ENCODE measurements around the gene EXD2. TPM values are rescaled to one million over a fixed set of nuclear protein-coding genes. Genes with fewer than 3 reads are reported as not detected.
"Not testable (repeated sequence)": the region's sequence is repeated elsewhere in the genome, so short reads cannot be mapped to it uniquely, and the experiment has no call there.

Gene EXD2
- total RNA-seq, 1 donor from 2014 or later, result 20.9 TPM

DNA sequence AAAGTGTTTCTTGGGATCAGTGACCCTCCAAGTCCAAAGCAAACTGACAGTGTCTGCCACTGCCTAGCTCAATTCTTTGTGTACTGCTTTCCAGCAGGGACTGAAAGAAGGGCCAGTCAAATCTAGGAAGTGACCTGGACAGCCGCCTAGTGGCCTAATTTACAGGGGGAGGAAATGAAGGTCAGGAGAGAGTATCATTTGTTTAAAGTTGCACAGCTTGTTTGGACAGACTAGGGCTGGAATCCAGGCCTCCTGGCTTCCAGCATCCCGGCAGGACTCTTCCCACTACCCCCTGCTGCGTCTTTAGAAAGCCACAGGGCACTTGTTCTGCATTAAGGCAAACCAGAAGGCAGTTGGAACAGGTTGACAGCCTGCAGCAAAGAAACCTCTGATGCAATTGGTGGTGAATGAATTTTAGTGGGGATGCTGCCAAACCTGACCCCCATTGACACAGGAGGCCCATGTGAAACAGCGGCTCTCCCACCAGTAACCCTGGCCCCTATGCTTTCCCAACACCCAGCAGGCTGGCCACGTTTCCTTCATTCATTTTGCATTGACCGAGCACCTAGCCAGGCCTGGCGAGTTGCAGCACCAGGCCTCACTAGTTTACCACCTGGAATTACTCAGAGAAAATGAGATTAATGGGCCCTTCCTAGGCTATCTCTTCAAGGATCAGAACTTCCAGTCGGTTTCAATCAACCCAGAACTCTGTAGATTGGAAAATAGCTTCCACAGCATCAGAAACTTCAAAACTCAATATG, 96.9 kb downstream of the EXD2 start:
- Mint-ChIP-seq H3K9me3 (no peaks in the 10 kb centered on the region), H3K27me3 (ENCODE audit: low read depth) (no peaks in the 10 kb centered on the region), H3K4me3 (no peak overlapping the region), H3K36me3 (ENCODE audit: low read depth) (no peaks in the 10 kb centered on the region), H3K4me1 (peaks cover 20% of the 10 kb centered on the region), H3K27ac (ENCODE audit: unreplicated experiment) (no peak overlapping the region)
- DNase-seq (ENCODE audit: low read depth, low spot score), result peak; percentile 16
- TF ChIP-seq, protein P1, sequence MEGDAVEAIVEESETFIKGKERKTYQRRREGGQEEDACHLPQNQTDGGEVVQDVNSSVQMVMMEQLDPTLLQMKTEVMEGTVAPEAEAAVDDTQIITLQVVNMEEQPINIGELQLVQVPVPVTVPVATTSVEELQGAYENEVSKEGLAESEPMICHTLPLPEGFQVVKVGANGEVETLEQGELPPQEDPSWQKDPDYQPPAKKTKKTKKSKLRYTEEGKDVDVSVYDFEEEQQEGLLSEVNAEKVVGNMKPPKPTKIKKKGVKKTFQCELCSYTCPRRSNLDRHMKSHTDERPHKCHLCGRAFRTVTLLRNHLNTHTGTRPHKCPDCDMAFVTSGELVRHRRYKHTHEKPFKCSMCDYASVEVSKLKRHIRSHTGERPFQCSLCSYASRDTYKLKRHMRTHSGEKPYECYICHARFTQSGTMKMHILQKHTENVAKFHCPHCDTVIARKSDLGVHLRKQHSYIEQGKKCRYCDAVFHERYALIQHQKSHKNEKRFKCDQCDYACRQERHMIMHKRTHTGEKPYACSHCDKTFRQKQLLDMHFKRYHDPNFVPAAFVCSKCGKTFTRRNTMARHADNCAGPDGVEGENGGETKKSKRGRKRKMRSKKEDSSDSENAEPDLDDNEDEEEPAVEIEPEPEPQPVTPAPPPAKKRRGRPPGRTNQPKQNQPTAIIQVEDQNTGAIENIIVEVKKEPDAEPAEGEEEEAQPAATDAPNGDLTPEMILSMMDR (conservative IDR thresholded peaks at IDR 0.05), result peak; percentile 47

GRCh38 chr14:69288956-69289705, 97.8 kb downstream of the EXD2 start:
- Mint-ChIP-seq H3K27ac (ENCODE audit: unreplicated experiment) (peak overlapping the region; percentile 9), H3K36me3 (ENCODE audit: low read depth) (no peaks in the 10 kb centered on the region), H3K9me3 (no peaks in the 10 kb centered on the region), H3K4me3 (no peak overlapping the region), H3K4me1 (peaks cover 20% of the 10 kb centered on the region), H3K27me3 (ENCODE audit: low read depth) (no peaks in the 10 kb centered on the region)
- TF ChIP-seq, protein P1 (conservative IDR thresholded peaks at IDR 0.05), result no peak
- DNase-seq (ENCODE audit: low read depth, low spot score), result no peak

DNA sequence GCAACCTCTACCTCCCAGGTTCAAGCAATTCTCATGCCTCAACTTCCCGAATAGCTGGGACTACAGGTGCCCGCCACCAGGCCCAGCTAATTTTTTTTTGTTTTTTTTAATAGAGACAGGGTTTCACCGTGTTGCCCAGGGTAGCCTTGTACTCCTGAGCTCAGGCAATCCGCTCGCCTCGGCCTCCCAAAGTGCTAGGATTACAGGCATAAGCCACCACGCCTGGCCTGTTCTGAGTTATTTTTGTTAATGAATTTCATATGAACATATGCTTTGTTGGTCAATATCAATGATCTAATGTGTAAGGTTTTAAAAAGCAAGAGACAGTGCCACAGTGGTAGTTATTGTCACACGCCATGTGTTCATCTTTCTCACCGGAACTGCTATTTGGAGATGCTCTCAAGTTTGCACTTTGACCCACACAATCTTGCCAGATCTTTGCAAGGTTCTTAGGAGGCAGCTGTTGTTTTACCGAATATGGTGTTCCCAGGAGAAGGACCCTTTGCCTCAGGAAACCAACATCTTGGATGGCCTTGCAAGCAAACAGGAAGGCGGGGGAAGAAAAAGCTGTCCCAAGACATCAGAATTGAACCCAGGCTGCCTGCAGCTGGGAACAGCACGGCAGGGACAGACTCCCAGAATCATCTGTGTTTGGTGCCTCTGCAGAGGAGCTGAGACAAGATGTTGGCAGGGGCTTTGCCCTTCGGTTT, 98.7 kb downstream of the EXD2 start:
- Mint-ChIP-seq H3K4me1 (peaks cover 20% of the 10 kb centered on the region), H3K36me3 (ENCODE audit: low read depth) (no peaks in the 10 kb centered on the region), H3K27ac (ENCODE audit: unreplicated experiment) (peak overlapping the region; percentile 54), H3K4me3 (no peak overlapping the region), H3K27me3 (ENCODE audit: low read depth) (no peaks in the 10 kb centered on the region), H3K9me3 (no peaks in the 10 kb centered on the region)
- DNase-seq (ENCODE audit: low read depth, low spot score), result no peak
- TF ChIP-seq, protein P1 (conservative IDR thresholded peaks at IDR 0.05), result no peak

DNA sequence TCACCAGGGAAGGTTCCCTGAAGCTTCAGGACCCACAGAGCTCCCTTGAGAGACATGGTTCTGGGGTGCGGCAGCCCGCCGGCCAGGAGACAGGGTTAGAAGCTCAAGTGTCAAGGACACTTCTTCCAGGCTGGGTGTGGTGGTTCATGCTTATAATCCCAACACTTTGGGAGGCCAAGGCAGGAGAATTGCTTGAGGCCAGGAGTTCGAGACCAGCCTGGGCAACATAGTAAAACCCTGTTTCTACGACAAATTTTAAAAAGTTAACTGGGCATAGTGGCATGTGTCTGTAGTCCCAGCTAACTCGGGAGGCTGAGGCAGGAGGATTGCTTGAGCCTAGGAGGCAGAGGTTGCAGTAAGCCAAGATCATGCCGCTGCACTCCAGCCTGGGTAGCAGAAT, 99.6 kb downstream of the EXD2 start:
- not testable (repeated sequence) for DNase-seq (ENCODE audit: low read depth, low spot score); H3K36me3 Mint-ChIP-seq (ENCODE audit: low read depth); H3K4me3 Mint-ChIP-seq

GRCh38 chr14:69291396-69291795, 100.1 kb downstream of the EXD2 start:
- Mint-ChIP-seq H3K4me1 (peaks cover 12% of the 10 kb centered on the region), H3K27me3 (ENCODE audit: low read depth) (no peaks in the 10 kb centered on the region), H3K27ac (ENCODE audit: unreplicated experiment) (no peak overlapping the region), H3K9me3 (no peaks in the 10 kb centered on the region), H3K4me3 (no peak overlapping the region), H3K36me3 (ENCODE audit: low read depth) (no peaks in the 10 kb centered on the region)
- no peak for DNase-seq (ENCODE audit: low read depth, low spot score)
- TF ChIP-seq, protein P1 (conservative IDR thresholded peaks at IDR 0.05), result no peak

More for the DNA sequence above, 99.6 kb downstream of the EXD2 start:
- H3K4me1 Mint-ChIP-seq, result peaks cover 12% of the 10 kb centered on the region
- not testable (repeated sequence) for H3K27me3 Mint-ChIP-seq (ENCODE audit: low read depth); H3K9me3 Mint-ChIP-seq; H3K27ac Mint-ChIP-seq (ENCODE audit: unreplicated experiment)
